Adipose tissue (tissue), 3 donors: ENCODE data around the gene CCL25. TPM values are rescaled to one million over a fixed set of nuclear protein-coding genes. Genes with fewer than 3 reads are reported as not detected.

ENCODE experiments used
- H3K27ac ChIP-seq: one replicate; pipeline ENCODE4 v1.5.1; 2013; ENCODE audit warnings: low read depth, low read length
- WGBS, 3 donors: extraction: QIAGEN DNeasy Blood & Tissue Kit; methylation state at CpG; one replicate each; pipeline ENCODE4 v1.1.7; 2013; 5-methylcytosine and 5-hydroxymethylcytosine counted together
- polyA plus RNA-seq, 3 donors: library from polyadenylated mRNA; stranded (reverse); fragments of 200-250 nt; gene quantifications; one replicate each; pipeline ENCODE4 v1.2.3, GENCODE V29; 2013
- donor health status: healthy with polysubstance abuse.
- donor health status: Bipolar disorder and iron deficiency.
- donor health status: healthy.

Gene CCL25
- polyA plus RNA-seq, 3 donors = 0.07 TPM; not detected in 2

DNA sequence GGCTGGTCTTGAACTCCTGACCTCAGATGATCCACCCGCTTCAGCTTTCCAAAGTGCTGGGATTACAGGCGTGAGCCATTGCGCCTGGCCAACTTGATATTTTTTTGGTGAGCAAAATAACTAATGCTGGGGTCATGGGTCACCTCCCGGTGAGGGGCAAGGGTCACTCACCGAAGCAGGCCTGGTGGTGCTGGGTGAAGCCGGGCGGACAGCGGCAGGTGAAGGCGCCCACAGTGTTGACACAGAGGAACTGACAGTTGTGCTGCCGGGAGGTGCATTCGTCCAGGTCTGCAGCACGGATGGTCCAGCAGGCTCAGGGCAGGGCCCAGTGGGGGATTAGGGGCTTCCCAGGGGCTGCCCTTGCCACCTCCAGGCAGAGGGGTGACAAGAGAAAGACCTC lies 28.3 kb downstream of the CCL25 start:
- H3K27ac ChIP-seq = no peak overlapping the region
- 88 to 96% (median 96%) methylated on average over 12 of the region's 12 CpGs for WGBS, 3 donors

GRCh38 chr19:8081569-8082550 lies 29.3 kb downstream of the CCL25 start:
- 65 to 84% (median 76%) methylated on average over 11 of the region's 11 CpGs for WGBS, 3 donors
- H3K27ac ChIP-seq = no peak overlapping the region

GRCh38 chr19:8083141-8083540 lies 30.6 kb downstream of the CCL25 start:
- no peak overlapping the region for H3K27ac ChIP-seq
- 85 to 93% (median 86%) methylated on average over 12 of the region's 12 CpGs for WGBS, 3 donors

- no peak overlapping the region for H3K27ac ChIP-seq
- WGBS, 3 donors = 89 to 94% (median 90%) methylated on average over 13 of the region's 13 CpGs
These were observed 31.6 kb downstream of the CCL25 start for GRCh38 chr19:8084152-8084551.

DNA sequence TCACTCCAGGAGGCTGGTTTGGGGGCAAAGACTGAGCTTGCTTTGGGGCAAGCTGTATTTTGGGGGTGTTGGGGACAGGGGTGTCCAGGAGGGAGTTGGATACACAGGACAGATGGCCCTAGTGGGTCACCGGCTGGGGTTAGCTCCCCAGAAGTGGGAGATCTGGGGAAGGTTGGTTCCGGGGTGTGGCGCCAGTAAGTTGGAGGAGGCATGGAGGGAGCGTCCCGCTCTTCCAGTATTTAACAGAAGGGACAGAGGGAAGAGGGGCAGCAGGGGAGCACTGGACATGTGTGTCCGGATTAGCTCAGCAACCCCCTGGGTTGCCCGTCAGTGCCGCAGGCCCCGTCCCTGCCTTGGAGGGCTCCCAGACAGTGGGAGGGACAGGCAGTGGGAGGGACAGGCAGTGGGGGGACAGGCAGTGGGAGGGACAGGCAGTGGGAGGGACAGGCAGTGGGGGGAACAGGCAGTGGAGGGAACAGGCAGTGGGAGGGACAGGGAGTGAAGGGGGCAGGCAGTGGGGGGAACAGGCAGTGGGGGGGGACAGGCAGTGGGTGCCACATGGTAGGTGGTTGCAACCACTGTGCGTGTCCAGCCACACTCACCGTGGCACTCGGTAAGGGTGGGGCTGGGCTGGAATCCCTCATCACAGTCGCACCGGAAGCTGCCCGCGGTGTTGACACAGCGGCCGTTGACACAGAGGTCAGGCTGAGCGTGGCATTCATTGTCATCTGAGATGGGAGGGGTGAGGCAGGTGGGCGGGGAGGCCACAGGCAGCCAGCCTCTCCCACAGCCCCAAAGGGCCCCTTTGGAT lies 33.2 kb downstream of the CCL25 start:
- no peak overlapping the region for H3K27ac ChIP-seq
- 57 to 60% (median 57%) methylated on average over 19 to 20 of the region's 20 CpGs for WGBS, 3 donors

DNA sequence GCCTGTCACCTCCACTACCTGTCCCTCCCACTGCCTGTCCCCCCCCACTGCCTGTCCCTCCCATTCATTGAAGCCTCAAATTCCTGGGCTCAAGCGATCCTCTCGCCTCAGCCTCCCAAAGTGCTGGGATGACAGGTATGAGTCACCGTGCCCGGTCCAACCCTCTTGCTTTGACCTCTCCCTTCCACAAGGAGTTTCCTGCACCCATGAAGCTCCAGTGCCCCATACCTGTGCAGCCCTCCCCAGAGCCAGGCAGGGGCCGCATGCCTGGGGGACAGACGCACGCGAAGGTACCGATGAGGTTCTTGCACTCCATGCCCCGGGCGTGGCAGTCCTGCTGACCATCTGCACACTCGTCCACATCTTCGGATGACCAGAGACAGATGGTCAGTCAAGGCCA lies 34.3 kb downstream of the CCL25 start:
- 94 to 95% (median 94%) methylated on average over 13 of the region's 13 CpGs for WGBS, 3 donors
- no peak overlapping the region for H3K27ac ChIP-seq

DNA sequence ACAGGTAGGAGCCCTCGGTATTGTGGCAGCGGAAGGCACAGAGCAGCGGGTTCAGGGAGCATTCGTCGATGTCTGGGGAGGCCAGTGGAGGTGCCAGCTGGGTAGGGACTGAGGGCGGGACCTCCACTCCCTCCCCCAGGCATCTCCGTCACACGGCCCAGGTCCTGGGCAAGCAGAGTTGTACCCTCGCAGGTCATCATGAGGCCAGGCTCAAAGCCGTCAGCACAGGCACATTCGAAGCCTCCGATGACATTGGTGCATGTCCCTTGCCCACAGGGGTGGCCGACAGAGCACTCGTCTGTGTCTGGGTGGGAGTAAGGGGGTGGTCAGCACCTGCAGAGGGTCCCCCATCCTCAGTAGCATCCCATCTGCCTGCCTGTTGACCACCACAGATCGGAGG lies 35.3 kb downstream of the CCL25 start:
- WGBS, 3 donors = 94 to 96% (median 94%) methylated on average over 15 of the region's 15 CpGs
- H3K27ac ChIP-seq = no peak overlapping the region

GRCh38 chr19:8088752-8089663 lies 36.4 kb downstream of the CCL25 start:
- 76 to 90% (median 84%) methylated on average over 8 of the region's 8 CpGs for WGBS, 3 donors
- no peak overlapping the region for H3K27ac ChIP-seq

DNA sequence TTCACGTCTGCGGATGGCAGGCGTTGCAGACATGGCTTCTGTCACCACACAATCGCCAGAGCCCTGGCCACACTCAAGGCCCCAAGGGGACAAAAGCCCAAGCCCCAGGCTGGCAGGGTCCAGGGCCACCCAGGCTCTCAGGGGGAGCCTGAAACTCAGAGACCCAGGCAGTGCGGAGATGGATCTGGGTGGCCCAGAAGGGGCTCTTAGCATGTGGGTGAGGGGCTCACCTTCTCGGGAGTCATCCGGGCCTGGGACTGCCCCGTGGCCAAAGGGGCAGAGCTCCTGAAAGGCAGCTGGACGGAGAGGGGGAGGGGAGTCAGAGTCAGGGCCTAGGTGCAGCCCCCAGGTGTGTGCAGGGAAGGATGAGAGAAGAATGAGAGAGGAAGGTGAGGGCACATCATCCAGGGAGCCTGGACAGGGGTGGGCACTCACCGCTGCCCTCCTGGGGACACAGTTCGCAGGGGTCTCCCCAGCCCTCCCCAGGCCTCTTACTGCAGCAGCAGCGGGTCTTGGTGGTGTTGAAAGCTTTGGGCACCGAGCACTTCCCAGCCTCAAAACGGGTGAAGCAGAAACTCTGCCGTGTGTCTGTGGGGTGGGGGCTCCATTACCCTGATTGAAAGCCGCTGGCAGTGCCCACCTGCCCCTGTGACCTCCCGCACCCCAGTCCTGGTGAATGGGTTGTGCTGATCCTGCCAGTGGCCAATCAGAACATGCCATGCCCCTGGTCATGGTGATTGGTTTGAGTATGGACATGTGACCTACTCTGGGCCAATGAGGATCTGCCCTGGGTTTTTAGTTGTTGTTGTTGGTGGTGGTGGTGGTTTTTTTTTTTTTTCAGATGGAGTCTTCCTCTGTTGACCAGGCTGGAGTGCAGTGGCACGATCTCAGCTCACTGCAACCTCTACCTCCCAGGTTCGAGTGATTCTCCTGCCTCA lies 37.4 kb downstream of the CCL25 start:
- WGBS, 3 donors = 82 to 86% (median 83%) methylated on average over 18 to 19 of the region's 19 CpGs
- H3K27ac ChIP-seq = no peak overlapping the region

- 84 to 95% (median 93%) methylated on average over 2 of the region's 2 CpGs for WGBS, 3 donors
- no peak overlapping the region for H3K27ac ChIP-seq
These were observed 38.4 kb downstream of the CCL25 start for GRCh38 chr19:8090950-8091349.

DNA sequence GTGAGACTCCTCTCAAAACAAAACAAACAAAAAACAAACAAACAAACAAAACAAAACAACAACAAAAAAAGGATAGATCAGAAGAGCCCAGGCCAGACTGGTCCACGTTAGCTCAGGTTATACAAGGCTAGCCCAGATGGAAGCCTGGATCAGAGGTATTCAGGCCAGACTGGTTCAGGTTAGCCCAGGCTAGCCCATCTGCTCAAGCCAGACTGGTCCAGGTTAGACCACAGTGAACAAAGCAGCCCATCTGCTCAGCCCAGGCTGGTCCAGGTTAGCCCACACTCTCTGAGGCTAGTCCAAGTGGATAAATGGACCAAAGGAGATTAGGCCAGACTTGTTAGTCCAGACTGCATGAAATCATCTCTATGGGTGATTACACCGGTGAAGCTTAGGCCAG lies 41.2 kb downstream of the CCL25 start:
- WGBS, 3 donors = 92 to 100% (median 97%) methylated on average over 2 of the region's 2 CpGs

GRCh38 chr19:8094336-8094735 lies 41.8 kb downstream of the CCL25 start:
- no peak overlapping the region for H3K27ac ChIP-seq
- WGBS, 3 donors = 84 to 89% (median 87%) methylated on average over 6 of the region's 6 CpGs

More for the DNA sequence above, 41.2 kb downstream of the CCL25 start:
- no peak overlapping the region for H3K27ac ChIP-seq

GRCh38 chr19:8095354-8095886 lies 42.9 kb downstream of the CCL25 start:
- H3K27ac ChIP-seq = no peak overlapping the region
- WGBS, 3 donors = 65 to 79% (median 65%) methylated on average over 2 of the region's 2 CpGs

DNA sequence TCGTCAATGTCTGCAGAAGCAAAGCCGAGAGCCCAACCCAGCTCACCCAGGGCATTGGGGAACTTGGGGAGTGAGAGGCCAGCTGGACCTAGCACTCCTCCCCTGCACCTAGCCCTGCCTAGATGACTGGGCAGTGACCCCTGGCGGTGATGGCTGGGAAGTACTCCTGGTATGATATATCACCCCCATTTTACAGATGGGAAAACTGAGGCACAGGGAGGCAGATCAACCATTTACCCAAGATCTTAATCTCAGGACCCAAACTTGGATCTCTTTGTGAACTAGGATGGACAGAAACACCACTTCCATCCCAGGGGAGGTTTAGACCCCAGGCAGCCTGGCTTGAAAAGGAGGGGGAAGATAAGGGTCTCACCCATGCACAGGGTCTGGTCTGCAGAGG lies 43.5 kb downstream of the CCL25 start:
- 95 to 98% (median 97%) methylated on average over 3 of the region's 3 CpGs for WGBS, 3 donors
- no peak overlapping the region for H3K27ac ChIP-seq

- no peak overlapping the region for H3K27ac ChIP-seq
- WGBS, 3 donors = 92 to 94% (median 93%) methylated on average over 10 of the region's 10 CpGs
These were observed 44.6 kb downstream of the CCL25 start for GRCh38 chr19:8097198-8097597.

DNA sequence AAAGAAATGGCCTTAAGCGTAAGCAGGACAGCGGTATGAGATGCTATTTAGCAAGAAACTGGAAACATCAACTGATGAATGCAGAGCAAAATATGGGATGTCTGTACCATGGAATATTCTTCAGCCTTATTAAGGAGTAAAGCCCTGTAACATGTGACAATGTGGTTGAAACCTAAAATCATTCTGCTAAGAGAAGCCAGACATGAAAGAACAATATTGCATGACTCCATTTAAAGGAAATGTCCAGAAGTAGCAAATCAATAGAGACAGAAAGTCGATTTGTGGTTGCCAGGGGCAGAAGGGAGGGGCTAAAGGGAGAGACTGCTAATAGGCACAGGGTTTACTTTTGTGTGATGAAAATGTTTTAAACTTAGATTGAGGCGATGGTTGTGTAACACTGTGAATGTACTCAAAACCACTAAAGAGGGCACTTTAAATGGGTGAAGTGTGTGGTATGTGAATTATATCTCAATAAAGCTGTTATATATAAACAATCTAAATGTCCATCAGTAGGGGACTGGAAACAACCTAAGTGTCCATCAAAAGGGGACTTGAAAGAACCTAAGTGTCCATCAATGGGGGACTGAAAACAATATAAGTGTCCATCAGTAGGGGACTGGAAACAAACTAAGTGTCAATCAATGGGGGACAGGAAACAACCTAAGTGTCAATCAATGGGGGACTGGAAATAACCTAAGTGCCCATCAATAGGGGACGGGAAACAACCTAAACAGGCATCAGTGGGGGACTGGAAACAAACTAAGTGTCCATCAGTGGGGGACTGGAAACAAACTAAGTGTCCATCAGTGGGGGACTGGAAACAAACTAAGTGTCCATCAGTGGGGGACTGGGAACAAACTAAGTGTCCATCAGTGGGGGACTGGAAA lies 45.4 kb downstream of the CCL25 start:
- WGBS, 3 donors = 78 to 89% (median 83%) methylated on average over 5 of the region's 5 CpGs
- no peak overlapping the region for H3K27ac ChIP-seq
